Suprapubic skin (tissue), 4 donors: ENCODE results near the gene KRT31.

Experiments
- POLR2A ChIP-seq, 2 donors: fragments of 450-650 bp; IDR thresholded peaks; one replicate each; pipeline ENCODE4 v1.6.1; 2017; ENCODE audit warnings: antibody characterized with exemption in 2 of 2, mild to moderate bottlenecking in 2 of 2, moderate library complexity in 2 of 2
- POLR2AphosphoS5 ChIP-seq, 3 donors: sonication (generic); formaldehyde crosslinking; IDR thresholded peaks; one replicate each; pipeline ENCODE4 v1.6.1; 2017; ENCODE audit warnings: antibody characterized with exemption in 3 of 3
- TF ChIP-seq, protein P1 (sequence below), 2 donors: fragments of 200-600 bp in 1 of 2; fragments of 450-650 bp in 1 of 2; sonication (generic) in 1 of 2; IDR thresholded peaks; one replicate each; pipeline ENCODE4 v1.5.1; 2016 to 2019; ENCODE audit warnings: antibody characterized with exemption in 2 of 2, mild to moderate bottlenecking in 1 of 2, moderate library complexity in 1 of 2

DNA sequence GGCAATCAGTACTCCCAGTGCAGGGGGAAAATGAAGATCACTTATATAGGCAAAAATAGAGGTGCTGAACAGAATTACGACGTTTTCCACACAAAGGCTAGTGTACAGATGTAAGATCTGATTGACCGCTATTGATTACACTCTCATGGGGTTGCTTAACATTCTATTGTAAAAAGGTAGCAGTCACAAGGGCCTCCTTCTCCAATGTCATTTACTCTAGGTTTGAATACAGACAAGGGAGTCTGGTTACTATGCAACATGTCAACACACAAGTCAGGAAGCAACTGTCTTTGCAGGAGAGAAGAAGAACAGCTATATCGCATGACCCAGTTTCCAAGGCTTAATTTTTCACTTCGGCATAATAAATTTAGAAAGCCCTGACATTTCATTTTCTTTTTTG, 19.1 kb upstream of the KRT31 start:
- TF ChIP-seq, protein P1, sequence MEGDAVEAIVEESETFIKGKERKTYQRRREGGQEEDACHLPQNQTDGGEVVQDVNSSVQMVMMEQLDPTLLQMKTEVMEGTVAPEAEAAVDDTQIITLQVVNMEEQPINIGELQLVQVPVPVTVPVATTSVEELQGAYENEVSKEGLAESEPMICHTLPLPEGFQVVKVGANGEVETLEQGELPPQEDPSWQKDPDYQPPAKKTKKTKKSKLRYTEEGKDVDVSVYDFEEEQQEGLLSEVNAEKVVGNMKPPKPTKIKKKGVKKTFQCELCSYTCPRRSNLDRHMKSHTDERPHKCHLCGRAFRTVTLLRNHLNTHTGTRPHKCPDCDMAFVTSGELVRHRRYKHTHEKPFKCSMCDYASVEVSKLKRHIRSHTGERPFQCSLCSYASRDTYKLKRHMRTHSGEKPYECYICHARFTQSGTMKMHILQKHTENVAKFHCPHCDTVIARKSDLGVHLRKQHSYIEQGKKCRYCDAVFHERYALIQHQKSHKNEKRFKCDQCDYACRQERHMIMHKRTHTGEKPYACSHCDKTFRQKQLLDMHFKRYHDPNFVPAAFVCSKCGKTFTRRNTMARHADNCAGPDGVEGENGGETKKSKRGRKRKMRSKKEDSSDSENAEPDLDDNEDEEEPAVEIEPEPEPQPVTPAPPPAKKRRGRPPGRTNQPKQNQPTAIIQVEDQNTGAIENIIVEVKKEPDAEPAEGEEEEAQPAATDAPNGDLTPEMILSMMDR (IDR thresholded peaks at IDR 0.05), result no peak
- TF ChIP-seq POLR2A (IDR thresholded peaks at IDR 0.05) (no peak), POLR2AphosphoS5 (IDR thresholded peaks at IDR 0.05) (no peak)
